GM12878 (cell line): ENCODE results near the gene PLPPR1. TPM values are rescaled to one million over a fixed set of nuclear protein-coding genes. Genes with fewer than 3 reads are reported as not detected.

ENCODE experiments used
- ATAC-seq: fragments of 200-7000 bp; cut with Tn5 transposase; 3 replicates; pipeline ENCODE4 v1.9.1; 2020; ENCODE audit warnings: mild to moderate bottlenecking, moderate library complexity
- BruUV-seq: library from RNA; stranded (reverse); fragments of 400-500 nt; replicated peaks from 2 replicates; lab custom pipeline; 2021; lab: Mats Ljungman, UMichigan
- CTCF ChIA-PET: fragments of 300-600 bp; sonication (Branson Sonifier 250); formaldehyde crosslinking; extraction: SDS; loops from one replicate; lab custom pipeline; 2021; ENCODE audit warnings: inconsistent platforms; lab: Yijun Ruan, JAX
- POLR2A ChIA-PET: fragments of 350-600 bp; formaldehyde crosslinking; extraction: SDS; loops from one replicate; lab custom pipeline; 2021; ENCODE audit warnings: inconsistent platforms; lab: Charles Lee
- RAD21 ChIA-PET: fragments of 300-600 bp; sonication (Branson Sonifier 250); formaldehyde crosslinking; loops from one replicate; lab custom pipeline; 2023; ENCODE audit warnings: antibody characterized with exemption; ENCODE audit not compliant: unreplicated experiment; lab: Charles Lee
- SMC1A ChIA-PET: fragments of 300-600 bp; sonication (Branson Sonifier 250); formaldehyde crosslinking; loops from one replicate; lab custom pipeline; 2023; ENCODE audit not compliant: unreplicated experiment, uncharacterized antibody; lab: Charles Lee
- DNase-seq: peaks from one replicate; pipeline ENCODE4 v3.0.0-alpha.2; 2011; ENCODE audit warnings: low read depth, low spot score
- FAIRE-seq: peaks from 3 replicates; lab custom pipeline; 2011; peaks lifted over from hg19 to GRCh38; lab: Jason Lieb, UNC
- H2AFZ ChIP-seq: 2 replicates; pipeline ENCODE4 v1.6.0; 2011; ENCODE audit warnings: low read depth, low read length, control low read depth; ENCODE audit not compliant: control insufficient read depth
- H3K27ac ChIP-seq: 2 replicates; pipeline ENCODE4 v1.5.1; 2011; ENCODE audit warnings: control low read depth; ENCODE audit not compliant: control insufficient read depth, insufficient read depth
- H3K27me3 ChIP-seq, 2 experiments: replicated peaks in 1 of 2; 2 replicates each; pipeline versions ENCODE4 v1.6.0 to v1.6.1; 2011; ENCODE audit warnings: low read length in 1 of 2; ENCODE audit not compliant: control insufficient read depth in 2 of 2, insufficient read depth in 2 of 2
- H3K36me3 ChIP-seq, 2 experiments: 2 replicates each; pipeline ENCODE4 v1.5.1; 2011; ENCODE audit warnings: low read length in 1 of 2; ENCODE audit not compliant: control insufficient read depth in 2 of 2, insufficient read depth in 2 of 2
- H3K4me1 ChIP-seq: 2 replicates; pipeline ENCODE4 v1.6.1; 2011; ENCODE audit warnings: mild to moderate bottlenecking, low read length, moderate library complexity, mixed read lengths; ENCODE audit not compliant: control insufficient read depth, insufficient read depth
- H3K4me2 ChIP-seq: 2 replicates; pipeline ENCODE4 v1.6.0; 2011; ENCODE audit warnings: control low read depth; ENCODE audit not compliant: control insufficient read depth, insufficient read depth
- H3K4me3 ChIP-seq: fragments of 200-600 bp; sonication (generic); 2 replicates; pipeline ENCODE4 v1.5.1; 2016
- H3K79me2 ChIP-seq: 2 replicates; pipeline ENCODE4 v1.6.0; 2011; ENCODE audit warnings: low read length; ENCODE audit not compliant: control insufficient read depth, insufficient read depth
- H3K9ac ChIP-seq: 2 replicates; pipeline ENCODE4 v1.8.0; 2011; ENCODE audit warnings: low read length, control low read depth, mixed read lengths; ENCODE audit not compliant: control insufficient read depth, insufficient read depth
- H3K9me3 ChIP-seq: replicated peaks from 3 replicates; pipeline ENCODE4 v1.5.1; 2011; ENCODE audit warnings: mild to moderate bottlenecking, low read length; ENCODE audit not compliant: control insufficient read depth, insufficient read depth
- H4K20me1 ChIP-seq: 2 replicates; pipeline ENCODE4 v1.6.0; 2011; ENCODE audit not compliant: control insufficient read depth, insufficient read depth
- CEBPZ ChIP-seq: fragments of 150-350 bp; IDR thresholded peaks from 2 replicates; pipeline ENCODE4 v1.6.1; 2016; ENCODE audit warnings: low read depth, low read length
- CHD2 ChIP-seq: IDR thresholded peaks from 2 replicates; pipeline ENCODE4 v1.6.1; 2011; ENCODE audit warnings: low read depth, low read length, improper control_type of control experiment, borderline replicate concordance
- MLLT1 ChIP-seq: fragments of 450-650 bp; IDR thresholded peaks from 2 replicates; pipeline ENCODE4 v1.6.1; 2016; ENCODE audit warnings: mild to moderate bottlenecking
- NKRF ChIP-seq: fragments of 450-650 bp; conservative IDR thresholded peaks from 2 replicates; pipeline ENCODE4 v1.6.1; 2017; ENCODE audit warnings: mild to moderate bottlenecking, moderate library complexity
- SMC3 ChIP-seq: IDR thresholded peaks from 2 replicates; pipeline ENCODE4 v1.6.1; 2011; ENCODE audit warnings: low read length, improper control_type of control experiment, borderline replicate concordance
- STAT1 ChIP-seq: fragments of 450-650 bp; conservative IDR thresholded peaks from 2 replicates; pipeline ENCODE4 v1.6.1; 2014; ENCODE audit warnings: antibody characterized with exemption, mild to moderate bottlenecking
- TAF1 ChIP-seq: IDR thresholded peaks from 2 replicates; pipeline ENCODE4 v1.6.1; 2011; ENCODE audit warnings: mild to moderate bottlenecking, low read depth, low read length, borderline replicate concordance
- TBL1XR1 ChIP-seq: IDR thresholded peaks from 2 replicates; pipeline ENCODE4 v1.6.1; 2012; ENCODE audit warnings: low read depth, low read length, improper control_type of control experiment
- USF1 ChIP-seq: IDR thresholded peaks from 2 replicates; pipeline ENCODE4 v1.6.1; 2011; ENCODE audit warnings: borderline replicate concordance, low read depth, mild to moderate bottlenecking, moderate library complexity, mixed read lengths, low read length; ENCODE audit not compliant: insufficient read depth; ENCODE audit errors: extremely low read length
- ZBTB11 ChIP-seq: fragments of 450-650 bp; formaldehyde crosslinking; IDR thresholded peaks from 2 replicates; pipeline ENCODE4 v1.5.0; 2022; ENCODE audit warnings: mild to moderate bottlenecking, missing genetic modification characterization
- WGBS: methylation state at CpG from one replicate; pipeline ENCODE4 v1.1.6; 2016; ENCODE audit warnings: low lambda C conversion rate; ENCODE audit not compliant: insufficient replicate concordance, insufficient coverage; ENCODE audit errors: missing lambda C conversion rate; 5-methylcytosine and 5-hydroxymethylcytosine counted together
- in situ Hi-C: fragments of 300-500 bp; cut with MboI; formaldehyde crosslinking; loops from 9 replicates; pipeline ENCODE4 v1.14.3; 2018; ENCODE audit warnings: mixed read lengths
- intact Hi-C: fragments of 100-400 bp; cut with micrococcal nuclease; formaldehyde crosslinking; loops from one replicate; pipeline ENCODE4 v1.14.2; 2022; ENCODE audit not compliant: unreplicated experiment
- polyA plus RNA-seq, 11 experiments: library from polyadenylated mRNA; depleted of rRNA in 4 of 11; unstranded in 6 of 11; stranded (reverse) in 5 of 11; fragments of >200 nt; fragmentation: Nextera tagmentation in 4 of 11; fragmentation: Illumina TruSeq in 1 of 11; extraction: Ambion mirVana in 4 of 11; extraction: Trizol in 1 of 11; gene quantifications; 1 replicate in 1 of 11; 2 replicates in 10 of 11; pipeline versions ENCODE4 v1.2.1 to v1.2.3, GENCODE V29; 2011 to 2016; ENCODE audit warnings: inconsistent platforms in 2 of 11, missing spikeins in 2 of 11, low read depth in 1 of 11
- total RNA-seq, 4 experiments: library from RNA; depleted of rRNA in 3 of 4; stranded (reverse); fragments of >200 nt in 3 of 4; fragmentation: Illumina TruSeq in 1 of 4; extraction: Trizol in 1 of 4; gene quantifications; 2 replicates each; pipeline versions ENCODE4 v1.2.1 to v1.2.3, GENCODE V29; 2013 to 2021

Gene PLPPR1
- total and polyA plus RNA-seq, 10 of the 15 experiments (the other 5 are each of a cell fraction or from before 2014, with no cell fraction given): 0.69 TPM; not detected in 9

- Histone ChIP-seq H3K9me3 (no peaks in the 10 kb centered on the region), H3K4me2 (no peak overlapping the region), H3K27me3 (no peaks in the 10 kb centered on the region), H3K4me1 (no peaks in the 10 kb centered on the region), H3K27ac (no peak overlapping the region), H3K4me3 (no peak overlapping the region), H3K9ac (no peak overlapping the region), H4K20me1 (no peaks in the 10 kb centered on the region), H3K36me3 (no peaks in the 10 kb centered on the region), H2AFZ (no peak overlapping the region), H3K79me2 (no peaks in the 10 kb centered on the region)
- RAD21 ChIA-PET: no interaction called here
- CTCF ChIA-PET: no interaction called here
- DNase-seq (no peak), ATAC-seq (no peak), FAIRE-seq (no peak)
- in situ Hi-C loops (no loop called here), intact Hi-C loops (no loop called here)
- POLR2A ChIA-PET: no interaction called here
- BruUV-seq: no TSS peak
- SMC1A ChIA-PET: no interaction called here
- TF ChIP-seq SMC3: no peak
- TF ChIP-seq USF1: no peak
- no peak for TF ChIP-seq ZBTB11 (CRISPR knock-in tag)
- TF ChIP-seq STAT1: no peak
- no peak for TF ChIP-seq TBL1XR1
- TF ChIP-seq CEBPZ: no peak
- TF ChIP-seq TAF1: no peak
- no peak for TF ChIP-seq NKRF
- TF ChIP-seq CHD2: no peak
- no peak for TF ChIP-seq MLLT1
- 55% methylated on average over 7 of the region's 7 CpGs for WGBS
Observed at GRCh38 chr9:101219030-101219429, 190.5 kb downstream of the PLPPR1 start.
